ENCODE results near the gene OR2J3.
"Not testable (repeated sequence)": the region's sequence is repeated elsewhere in the genome, so short reads cannot be mapped to it uniquely, and the experiment has no call there.

DNA sequence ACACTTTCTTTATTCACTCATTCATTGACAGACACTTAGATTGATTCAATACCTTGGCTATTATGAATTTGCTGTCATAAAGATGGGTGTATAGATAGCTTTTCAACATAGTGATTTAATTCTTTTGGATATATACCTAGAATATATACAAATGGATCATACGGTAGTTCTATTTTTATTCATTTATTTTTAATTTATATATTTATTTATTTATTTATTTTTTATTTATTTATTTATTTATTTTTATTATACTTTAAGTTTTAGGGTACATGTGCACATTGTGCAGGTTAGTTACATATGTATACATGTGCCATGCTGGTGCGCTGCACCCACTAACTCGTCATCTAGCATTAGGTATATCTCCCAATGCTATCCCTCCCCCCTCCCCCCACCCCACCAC is 7.1 kb downstream of the OR2J3 start:
- TF ChIP-seq, protein P1, sequence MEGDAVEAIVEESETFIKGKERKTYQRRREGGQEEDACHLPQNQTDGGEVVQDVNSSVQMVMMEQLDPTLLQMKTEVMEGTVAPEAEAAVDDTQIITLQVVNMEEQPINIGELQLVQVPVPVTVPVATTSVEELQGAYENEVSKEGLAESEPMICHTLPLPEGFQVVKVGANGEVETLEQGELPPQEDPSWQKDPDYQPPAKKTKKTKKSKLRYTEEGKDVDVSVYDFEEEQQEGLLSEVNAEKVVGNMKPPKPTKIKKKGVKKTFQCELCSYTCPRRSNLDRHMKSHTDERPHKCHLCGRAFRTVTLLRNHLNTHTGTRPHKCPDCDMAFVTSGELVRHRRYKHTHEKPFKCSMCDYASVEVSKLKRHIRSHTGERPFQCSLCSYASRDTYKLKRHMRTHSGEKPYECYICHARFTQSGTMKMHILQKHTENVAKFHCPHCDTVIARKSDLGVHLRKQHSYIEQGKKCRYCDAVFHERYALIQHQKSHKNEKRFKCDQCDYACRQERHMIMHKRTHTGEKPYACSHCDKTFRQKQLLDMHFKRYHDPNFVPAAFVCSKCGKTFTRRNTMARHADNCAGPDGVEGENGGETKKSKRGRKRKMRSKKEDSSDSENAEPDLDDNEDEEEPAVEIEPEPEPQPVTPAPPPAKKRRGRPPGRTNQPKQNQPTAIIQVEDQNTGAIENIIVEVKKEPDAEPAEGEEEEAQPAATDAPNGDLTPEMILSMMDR (IDR thresholded peaks at IDR 0.05), result not testable (repeated sequence)
- TF ChIP-seq POLR2A (IDR thresholded peaks at IDR 0.05), result not testable (repeated sequence)

Measured in thyroid gland (tissue), 4 donors.